HepG2 (cell line): ENCODE results near the gene SEMA3E. TPM values are rescaled to one million over a fixed set of nuclear protein-coding genes. Genes with fewer than 3 reads are reported as not detected.

Source experiments
- ATAC-seq: fragments of 200-7000 bp; cut with Tn5 transposase; 3 replicates; pipeline ENCODE4 v1.9.1; 2020; ENCODE audit warnings: mild to moderate bottlenecking, moderate library complexity
- BruUV-seq: library from RNA; stranded (reverse); fragments of 400-500 nt; replicated peaks from 2 replicates; lab custom pipeline; 2021; lab: Mats Ljungman, UMichigan
- CTCF ChIA-PET: fragments of 300-600 bp; formaldehyde crosslinking; extraction: SDS; loops from one replicate; lab custom pipeline; 2021; ENCODE audit warnings: low total read pairs, inconsistent platforms, low intra/inter-chr PET ratio; lab: Yijun Ruan, JAX
- POLR2A ChIA-PET: fragments of 350-600 bp; sonication (Branson Sonifier 250); formaldehyde crosslinking; loops from one replicate; lab custom pipeline; 2020; ENCODE audit warnings: antibody characterized with exemption, inconsistent platforms; lab: Yijun Ruan, JAX
- DNase-seq: peaks from one replicate; pipeline ENCODE4 v3.0.0-alpha.2; 2015; ENCODE audit warnings: low spot score
- FAIRE-seq: peaks from 3 replicates; lab custom pipeline; 2011; peaks lifted over from hg19 to GRCh38; lab: Jason Lieb, UNC
- H2AFZ ChIP-seq: one replicate; pipeline ENCODE4 v1.6.1; 2011; ENCODE audit warnings: low read length, inconsistent platforms
- H3K27ac ChIP-seq: fragments of 300-600 bp; 3 replicates; pipeline ENCODE4 v1.8.0; 2011; ENCODE audit warnings: mixed run types, mild to moderate bottlenecking, mixed read lengths, low read length, inconsistent platforms; ENCODE audit not compliant: insufficient read depth; ENCODE audit errors: extremely low read length
- H3K27me3 ChIP-seq, 2 experiments: fragments of 200-600 bp in 1 of 2; 2 replicates in 1 of 2; 3 replicates in 1 of 2; pipeline versions ENCODE4 v1.6.0 to v1.8.0; 2011; ENCODE audit warnings: low read length in 2 of 2, mild to moderate bottlenecking in 2 of 2, moderate library complexity in 2 of 2, inconsistent platforms in 1 of 2; ENCODE audit not compliant: insufficient read depth in 2 of 2, control insufficient read depth in 1 of 2
- H3K36me3 ChIP-seq, 2 experiments: fragments of 200-600 bp in 1 of 2; replicated peaks in 1 of 2; 2 replicates in 1 of 2; 3 replicates in 1 of 2; pipeline versions ENCODE4 v1.5.1 to v1.8.0; 2011; ENCODE audit warnings: low read length in 2 of 2, inconsistent platforms in 1 of 2; ENCODE audit not compliant: insufficient read depth in 2 of 2, control insufficient read depth in 1 of 2
- H3K4me1 ChIP-seq: 2 replicates; pipeline ENCODE4 v1.5.1; 2012; ENCODE audit warnings: low read length, inconsistent platforms; ENCODE audit not compliant: insufficient read depth
- H3K4me2 ChIP-seq: 2 replicates; pipeline ENCODE4 v1.6.0; 2011; ENCODE audit warnings: low read depth, low read length, inconsistent platforms
- H3K4me3 ChIP-seq, 3 experiments: fragments of 200-600 bp in 1 of 3; sonication (generic), shearing (Covaris generic) in 1 of 3; replicated peaks in 1 of 3; 2 replicates each; pipeline ENCODE4 v1.5.1; 2011 to 2016; ENCODE audit warnings: low read length in 3 of 3, inconsistent platforms in 2 of 3, low read depth in 2 of 3, mild to moderate bottlenecking in 2 of 3, control low read depth in 1 of 3, mixed read lengths in 1 of 3; ENCODE audit not compliant: insufficient read depth in 1 of 3
- H3K79me2 ChIP-seq: one replicate; pipeline ENCODE4 v1.6.1; 2011; ENCODE audit warnings: low read length, inconsistent platforms; ENCODE audit not compliant: insufficient read depth
- H3K9ac ChIP-seq: 2 replicates; pipeline ENCODE4 v1.6.0; 2011; ENCODE audit warnings: mild to moderate bottlenecking, low read depth, low read length, inconsistent platforms; ENCODE audit not compliant: insufficient read depth
- H3K9me3 ChIP-seq: 2 replicates; pipeline ENCODE4 v1.5.1; 2012; ENCODE audit warnings: mild to moderate bottlenecking, low read length
- H4K20me1 ChIP-seq: 2 replicates; pipeline ENCODE4 v1.6.0; 2011; ENCODE audit warnings: inconsistent platforms, mild to moderate bottlenecking, low read length, moderate library complexity; ENCODE audit not compliant: insufficient read depth
- DNMT3B ChIP-seq: conservative IDR thresholded peaks from 2 replicates; pipeline ENCODE4 v1.6.1; 2016; ENCODE audit warnings: missing biosample characterization, control low read depth
- HDAC6 ChIP-seq: fragments of 200-600 bp; sonication (generic); IDR thresholded peaks from 2 replicates; pipeline ENCODE4 v1.7.0; 2017; ENCODE audit warnings: mild to moderate bottlenecking, antibody characterized with exemption, low read length, low read depth
- KDM4B ChIP-seq: sonication (generic); formaldehyde crosslinking; IDR thresholded peaks from 2 replicates; pipeline ENCODE4 v1.4.0; 2020; ENCODE audit warnings: missing genetic modification reagents
- NCOA2 ChIP-seq: sonication (generic); formaldehyde crosslinking; IDR thresholded peaks from 2 replicates; pipeline ENCODE4 v1.8.0; 2022; ENCODE audit warnings: inconsistent platforms
- PHF21A ChIP-seq: sonication (generic); formaldehyde crosslinking; IDR thresholded peaks from 2 replicates; pipeline ENCODE4 v1.5.0; 2020; ENCODE audit warnings: mild to moderate bottlenecking, missing genetic modification reagents
- WGBS: methylation state at CpG from one replicate; pipeline ENCODE4 v1.1.6; 2017; ENCODE audit warnings: low lambda C conversion rate; 5-methylcytosine and 5-hydroxymethylcytosine counted together
- in situ Hi-C: cut with HindIII; loops from 2 replicates; pipeline ENCODE4 v1.10.0; 2017; ENCODE audit warnings: low pct_unique_long_range_greater_than_20kb; ENCODE audit not compliant: extremely low pct_ligation_motif_present
- intact Hi-C: fragments of 100-400 bp; cut with micrococcal nuclease; formaldehyde crosslinking; loops from one replicate; pipeline ENCODE4 v1.10.0; 2022; ENCODE audit not compliant: unreplicated experiment
- polyA plus RNA-seq, 8 experiments: library from polyadenylated mRNA; depleted of rRNA in 3 of 8; stranded (reverse) in 7 of 8; unstranded in 1 of 8; fragments of >200 nt; fragmentation: Illumina TruSeq in 4 of 8; extraction: Trizol in 4 of 8; gene quantifications; 2 replicates each; pipeline versions ENCODE4 v1.2.1 to v1.2.3, GENCODE V29; 2011 to 2016; ENCODE audit warnings: low read depth in 4 of 8, missing spikeins in 1 of 8, mixed read lengths in 1 of 8; ENCODE audit not compliant: insufficient read depth in 1 of 8
- total RNA-seq, 5 experiments: library from RNA; depleted of rRNA; stranded (reverse); fragments of >200 nt; fragmentation: Illumina TruSeq; extraction: Trizol; gene quantifications; 2 replicates each; pipeline ENCODE4 v1.2.3, GENCODE V29; 2016; ENCODE audit warnings: low read depth in 1 of 5
- TF ChIP-seq, protein P1 (sequence below): sonication (generic); formaldehyde crosslinking; IDR thresholded peaks from 2 replicates; pipeline ENCODE4 v1.4.0; 2020; ENCODE audit warnings: mild to moderate bottlenecking, low read depth, missing genetic modification reagents
- TF ChIP-seq, protein P2 (sequence below): IDR thresholded peaks from 2 replicates; pipeline ENCODE4 v1.6.1; 2016; ENCODE audit warnings: missing biosample characterization, missing genetic modification reagents, low read depth
- TF ChIP-seq, protein P3 (sequence below): sonication (generic); formaldehyde crosslinking; IDR thresholded peaks from 2 replicates; pipeline ENCODE4 v1.8.0; 2022; ENCODE audit warnings: missing genetic modification reagents, mild to moderate bottlenecking, inconsistent platforms, borderline replicate concordance

The SEMA3E gene
- total and polyA plus RNA-seq, 2 of the 13 experiments (the other 11 are each of a cell fraction or from before 2014, with no cell fraction given) = not detected

DNA sequence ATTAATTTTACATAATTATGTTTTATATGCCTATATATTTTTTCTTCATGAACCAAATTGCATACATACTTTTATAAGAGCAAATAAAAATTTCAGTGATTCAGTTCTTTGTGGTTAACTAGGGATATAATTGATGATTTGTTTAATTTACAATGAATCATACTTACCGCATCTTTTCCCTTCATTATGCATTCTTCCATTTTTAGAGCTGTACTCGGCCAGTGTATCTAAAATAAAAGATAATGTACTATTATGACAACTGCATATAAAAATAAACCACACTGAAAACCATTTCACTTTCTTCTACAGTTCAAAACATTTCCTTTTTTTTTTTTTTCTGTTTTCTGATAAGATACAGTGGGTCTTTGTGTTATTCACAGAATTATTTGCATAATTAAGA is 179.9 kb downstream of the SEMA3E start:
- Histone ChIP-seq H4K20me1 (no peaks in the 10 kb centered on the region), H3K36me3 (no peaks in the 10 kb centered on the region), H3K9ac (no peak overlapping the region), H2AFZ (no peak overlapping the region), H3K27me3 (no peaks in the 10 kb centered on the region), H3K4me2 (no peak overlapping the region), H3K4me1 (no peaks in the 10 kb centered on the region), H3K27ac (no peak overlapping the region), H3K9me3 (no peaks in the 10 kb centered on the region), H3K79me2 (no peaks in the 10 kb centered on the region), H3K4me3 (no peak overlapping the region)
- DNase-seq (no peak), FAIRE-seq (no peak), ATAC-seq (no peak)
- intact Hi-C loops = no loop called here
- CTCF ChIA-PET = no interaction called here
- 46% methylated on average over 2 of the region's 2 CpGs for WGBS
- POLR2A ChIA-PET = no interaction called here
- no peak for TF ChIP-seq KDM4B (CRISPR knock-in tag)
- TF ChIP-seq NCOA2 (CRISPR knock-in tag) = no peak
- TF ChIP-seq, protein P1, sequence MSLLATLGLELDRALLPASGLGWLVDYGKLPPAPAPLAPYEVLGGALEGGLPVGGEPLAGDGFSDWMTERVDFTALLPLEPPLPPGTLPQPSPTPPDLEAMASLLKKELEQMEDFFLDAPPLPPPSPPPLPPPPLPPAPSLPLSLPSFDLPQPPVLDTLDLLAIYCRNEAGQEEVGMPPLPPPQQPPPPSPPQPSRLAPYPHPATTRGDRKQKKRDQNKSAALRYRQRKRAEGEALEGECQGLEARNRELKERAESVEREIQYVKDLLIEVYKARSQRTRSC = no peak
- TF ChIP-seq, protein P2, sequence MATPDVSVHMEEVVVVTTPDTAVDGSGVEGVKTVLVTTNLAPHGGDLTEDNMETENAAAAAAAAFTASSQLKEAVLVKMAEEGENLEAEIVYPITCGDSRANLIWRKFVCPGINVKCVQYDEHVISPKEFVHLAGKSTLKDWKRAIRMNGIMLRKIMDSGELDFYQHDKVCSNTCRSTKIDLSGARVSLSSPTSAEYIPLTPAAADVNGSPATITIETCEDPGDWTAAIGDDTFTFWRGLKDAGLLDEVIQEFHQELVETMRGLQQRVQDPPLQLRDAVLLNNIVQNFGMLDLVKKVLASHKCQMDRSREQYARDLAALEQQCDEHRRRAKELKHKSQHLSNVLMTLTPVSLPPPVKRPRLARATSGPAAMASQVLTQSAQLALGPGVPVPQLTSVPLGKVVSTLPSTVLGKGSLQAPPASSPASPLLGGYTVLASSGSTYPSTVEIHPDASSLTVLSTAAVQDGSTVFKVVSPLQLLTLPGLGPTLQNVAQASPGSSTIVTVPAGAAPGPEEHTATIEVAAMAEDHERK (CRISPR knock-in tag) = no peak
- TF ChIP-seq, protein P3, sequence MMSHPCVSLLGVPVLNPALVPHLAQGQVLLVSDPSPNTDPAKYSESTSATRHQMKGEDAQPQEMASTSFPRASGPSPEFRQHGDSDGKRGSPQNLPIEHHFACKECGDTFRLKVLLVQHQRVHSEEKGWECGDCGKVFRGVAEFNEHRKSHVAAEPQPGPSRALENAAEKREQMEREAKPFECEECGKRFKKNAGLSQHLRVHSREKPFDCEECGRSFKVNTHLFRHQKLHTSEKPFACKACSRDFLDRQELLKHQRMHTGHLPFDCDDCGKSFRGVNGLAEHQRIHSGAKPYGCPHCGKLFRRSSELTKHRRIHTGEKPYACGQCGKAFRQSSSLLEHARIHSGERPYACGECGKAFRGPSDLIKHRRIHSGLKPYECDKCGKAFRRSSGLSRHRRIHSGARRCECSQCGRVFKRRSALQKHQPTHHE = no peak
- TF ChIP-seq PHF21A (CRISPR knock-in tag) = no peak
- no peak for TF ChIP-seq DNMT3B (CRISPR knock-in tag)
- no peak for TF ChIP-seq HDAC6
- no TSS peak for BruUV-seq
- in situ Hi-C loops = no loop called here
